HepG2 (cell line): ENCODE measurements around the gene TRIM23. TPM values are rescaled to one million over a fixed set of nuclear protein-coding genes. Genes with fewer than 3 reads are reported as not detected.

Source experiments
- CENPX ChIP-seq: sonication (generic); formaldehyde crosslinking; IDR thresholded peaks from 2 replicates; pipeline ENCODE4 v1.9.0; 2021; ENCODE audit warnings: mild to moderate bottlenecking, missing genetic modification reagents, moderate library complexity
- CHCHD3 ChIP-seq: sonication (generic); formaldehyde crosslinking; IDR thresholded peaks from 2 replicates; pipeline ENCODE4 v1.8.0; 2022; ENCODE audit warnings: mild to moderate bottlenecking, missing genetic modification reagents, moderate library complexity
- CHD2 ChIP-seq: IDR thresholded peaks from 2 replicates; pipeline ENCODE4 v1.6.1; 2011; ENCODE audit warnings: low read depth, low read length, improper control_type of control experiment
- EED ChIP-seq: sonication (generic); formaldehyde crosslinking; IDR thresholded peaks from 2 replicates; pipeline ENCODE4 v1.5.0; 2020; ENCODE audit warnings: mild to moderate bottlenecking, missing genetic modification reagents
- FLYWCH1 ChIP-seq: sonication (generic); formaldehyde crosslinking; IDR thresholded peaks from 2 replicates; pipeline ENCODE4 v1.8.1; 2023; ENCODE audit warnings: mild to moderate bottlenecking, missing genetic modification reagents
- FOXK1 ChIP-seq: sonication (generic); formaldehyde crosslinking; IDR thresholded peaks from 2 replicates; pipeline ENCODE4 v1.4.0; 2020; ENCODE audit warnings: low read depth, missing genetic modification reagents, borderline replicate concordance
- HDAC6 ChIP-seq: fragments of 200-600 bp; sonication (generic); IDR thresholded peaks from 2 replicates; pipeline ENCODE4 v1.7.0; 2017; ENCODE audit warnings: mild to moderate bottlenecking, antibody characterized with exemption, low read length, low read depth
- JUNB ChIP-seq: sonication (generic); formaldehyde crosslinking; IDR thresholded peaks from 2 replicates; pipeline ENCODE4 v1.8.0; 2022; ENCODE audit warnings: missing genetic modification reagents, mild to moderate bottlenecking, borderline replicate concordance
- MAZ ChIP-seq, 2 experiments: sonication (generic) in 1 of 2; formaldehyde crosslinking in 1 of 2; IDR thresholded peaks; 2 replicates each; pipeline versions ENCODE4 v1.5.0 to v1.6.1; 2012 to 2020; ENCODE audit warnings: low read depth in 2 of 2, mild to moderate bottlenecking in 2 of 2, borderline replicate concordance in 1 of 2, improper control_type of control experiment in 1 of 2, low read length in 1 of 2, missing genetic modification reagents in 1 of 2, moderate library complexity in 1 of 2
- NFE2 ChIP-seq: sonication (generic); formaldehyde crosslinking; IDR thresholded peaks from 2 replicates; pipeline ENCODE4 v1.4.0; 2020; ENCODE audit warnings: missing genetic modification reagents
- PAX8 ChIP-seq: sonication (generic); formaldehyde crosslinking; IDR thresholded peaks from 2 replicates; pipeline ENCODE4 v1.8.0; 2022; ENCODE audit warnings: mild to moderate bottlenecking, missing genetic modification reagents, borderline replicate concordance
- POGZ ChIP-seq: sonication (generic); formaldehyde crosslinking; IDR thresholded peaks from 2 replicates; pipeline ENCODE4 v1.4.0; 2020; ENCODE audit warnings: mild to moderate bottlenecking, missing genetic modification reagents
- POLR2G ChIP-seq: fragments of 200-400 bp; formaldehyde crosslinking; IDR thresholded peaks from 2 replicates; pipeline ENCODE4 v1.6.1; 2018; ENCODE audit warnings: mild to moderate bottlenecking, low read depth, low read length, moderate library complexity
- RARA ChIP-seq: IDR thresholded peaks from 2 replicates; pipeline ENCODE4 v1.6.1; 2016; ENCODE audit warnings: missing genetic modification reagents, missing compliant biosample characterization
- RFX1 ChIP-seq: fragments of 450-650 bp; IDR thresholded peaks from 2 replicates; pipeline ENCODE4 v1.6.1; 2017
- TAF1 ChIP-seq: sonication (generic); formaldehyde crosslinking; IDR thresholded peaks from 2 replicates; pipeline ENCODE4 v1.4.0; 2020; ENCODE audit warnings: missing genetic modification reagents
- WIZ ChIP-seq: sonication (generic); formaldehyde crosslinking; IDR thresholded peaks from 2 replicates; pipeline ENCODE4 v1.5.1; 2020; ENCODE audit warnings: mild to moderate bottlenecking, missing genetic modification reagents
- ZFX ChIP-seq: sonication (generic); formaldehyde crosslinking; IDR thresholded peaks from 2 replicates; pipeline ENCODE4 v1.4.0; 2020; ENCODE audit warnings: mild to moderate bottlenecking, low read depth, missing genetic modification reagents, moderate library complexity
- ZNF326 ChIP-seq: sonication (generic); formaldehyde crosslinking; IDR thresholded peaks from 2 replicates; pipeline ENCODE4 v1.4.0; 2020; ENCODE audit warnings: missing genetic modification reagents, borderline replicate concordance
- ZNF354B ChIP-seq: sonication (generic); formaldehyde crosslinking; IDR thresholded peaks from 2 replicates; pipeline ENCODE4 v1.8.0; 2022; ENCODE audit warnings: mild to moderate bottlenecking, missing genetic modification reagents
- ZNF383 ChIP-seq: sonication (generic); formaldehyde crosslinking; IDR thresholded peaks from 2 replicates; pipeline ENCODE4 v1.4.0; 2020; ENCODE audit warnings: missing genetic modification reagents, mild to moderate bottlenecking, borderline replicate concordance
- polyA plus RNA-seq, 8 experiments: library from polyadenylated mRNA; depleted of rRNA in 3 of 8; stranded (reverse) in 7 of 8; unstranded in 1 of 8; fragments of >200 nt; fragmentation: Illumina TruSeq in 4 of 8; extraction: Trizol in 4 of 8; gene quantifications; 2 replicates each; pipeline versions ENCODE4 v1.2.1 to v1.2.3, GENCODE V29; 2011 to 2016; ENCODE audit warnings: low read depth in 4 of 8, missing spikeins in 1 of 8, mixed read lengths in 1 of 8; ENCODE audit not compliant: insufficient read depth in 1 of 8
- total RNA-seq, 5 experiments: library from RNA; depleted of rRNA; stranded (reverse); fragments of >200 nt; fragmentation: Illumina TruSeq; extraction: Trizol; gene quantifications; 2 replicates each; pipeline ENCODE4 v1.2.3, GENCODE V29; 2016; ENCODE audit warnings: low read depth in 1 of 5
- TF ChIP-seq, protein P1 (sequence below): sonication (generic); formaldehyde crosslinking; IDR thresholded peaks from 2 replicates; pipeline ENCODE4 v1.5.0; 2020; ENCODE audit warnings: mild to moderate bottlenecking, missing genetic modification reagents
- TF ChIP-seq, protein P2 (sequence below): sonication (generic); formaldehyde crosslinking; IDR thresholded peaks from 2 replicates; pipeline ENCODE4 v1.4.0; 2020; ENCODE audit warnings: low read depth, mild to moderate bottlenecking, missing genetic modification reagents
- TF ChIP-seq, protein P3 (sequence below): sonication (generic); formaldehyde crosslinking; IDR thresholded peaks from 2 replicates; pipeline ENCODE4 v1.8.1; 2022; ENCODE audit warnings: mild to moderate bottlenecking, missing genetic modification reagents
- TF ChIP-seq, protein P4 (sequence below): fragments of 450-650 bp; IDR thresholded peaks from 2 replicates; pipeline ENCODE4 v1.6.1; 2016

The TRIM23 gene
- total and polyA plus RNA-seq, 2 of the 13 experiments (the other 11 are each of a cell fraction or from before 2014, with no cell fraction given) = 4.6 to 11.4 TPM

DNA sequence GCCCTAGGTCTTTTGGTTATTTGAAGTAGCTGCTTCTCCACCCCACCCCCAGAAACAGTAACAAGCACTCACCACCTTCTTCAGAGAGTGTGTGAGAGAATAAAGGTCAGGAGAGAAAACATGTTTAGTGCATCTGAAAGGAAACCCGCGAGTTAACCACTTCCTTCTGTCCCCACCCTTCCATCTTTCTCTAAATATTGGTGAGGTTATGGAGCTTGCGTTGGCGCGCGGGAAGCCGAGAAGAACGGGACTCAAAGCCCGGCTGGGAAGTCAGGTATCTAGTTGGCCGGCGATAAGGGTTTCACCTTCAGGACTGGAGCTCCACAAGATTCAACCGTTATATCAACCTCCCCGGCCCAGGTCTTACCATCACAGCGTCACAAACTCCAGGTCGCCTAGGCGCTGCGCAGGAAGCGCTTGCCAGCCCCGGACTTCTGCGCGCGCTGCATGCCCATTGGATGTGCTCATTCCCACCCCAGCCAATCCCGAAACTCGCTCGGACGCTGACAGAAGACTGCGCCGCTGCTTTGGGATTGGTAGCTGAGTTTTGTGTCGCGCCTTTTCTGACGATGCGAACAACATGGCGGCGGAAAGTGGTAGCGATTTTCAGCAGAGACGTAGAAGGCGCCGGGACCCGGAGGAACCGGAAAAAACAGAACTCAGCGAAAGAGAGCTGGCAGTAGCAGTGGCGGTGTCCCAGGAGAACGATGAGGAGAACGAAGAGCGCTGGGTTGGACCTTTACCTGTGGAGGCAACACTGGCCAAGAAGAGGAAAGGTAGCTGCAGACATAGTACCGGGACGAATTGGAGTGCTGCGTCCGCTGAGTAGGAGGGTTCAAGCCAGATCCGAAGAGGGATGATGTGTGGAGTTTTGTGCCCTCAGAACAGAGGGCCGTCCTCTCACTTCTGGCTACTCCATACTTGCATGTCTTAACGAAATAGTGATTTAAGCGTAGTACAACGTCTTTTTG, 61.1 kb downstream of the TRIM23 start, which contains the start of the genes CENPK and PPWD1 (continued):
- TF ChIP-seq, protein P1, sequence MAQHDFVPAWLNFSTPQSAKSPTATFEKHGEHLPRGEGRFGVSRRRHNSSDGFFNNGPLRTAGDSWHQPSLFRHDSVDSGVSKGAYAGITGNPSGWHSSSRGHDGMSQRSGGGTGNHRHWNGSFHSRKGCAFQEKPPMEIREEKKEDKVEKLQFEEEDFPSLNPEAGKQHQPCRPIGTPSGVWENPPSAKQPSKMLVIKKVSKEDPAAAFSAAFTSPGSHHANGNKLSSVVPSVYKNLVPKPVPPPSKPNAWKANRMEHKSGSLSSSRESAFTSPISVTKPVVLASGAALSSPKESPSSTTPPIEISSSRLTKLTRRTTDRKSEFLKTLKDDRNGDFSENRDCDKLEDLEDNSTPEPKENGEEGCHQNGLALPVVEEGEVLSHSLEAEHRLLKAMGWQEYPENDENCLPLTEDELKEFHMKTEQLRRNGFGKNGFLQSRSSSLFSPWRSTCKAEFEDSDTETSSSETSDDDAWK = no peak
- TF ChIP-seq, protein P2, sequence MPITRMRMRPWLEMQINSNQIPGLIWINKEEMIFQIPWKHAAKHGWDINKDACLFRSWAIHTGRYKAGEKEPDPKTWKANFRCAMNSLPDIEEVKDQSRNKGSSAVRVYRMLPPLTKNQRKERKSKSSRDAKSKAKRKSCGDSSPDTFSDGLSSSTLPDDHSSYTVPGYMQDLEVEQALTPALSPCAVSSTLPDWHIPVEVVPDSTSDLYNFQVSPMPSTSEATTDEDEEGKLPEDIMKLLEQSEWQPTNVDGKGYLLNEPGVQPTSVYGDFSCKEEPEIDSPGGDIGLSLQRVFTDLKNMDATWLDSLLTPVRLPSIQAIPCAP (CRISPR knock-in tag) = no peak
- TF ChIP-seq CENPX (CRISPR knock-in tag) (no peak), JUNB (CRISPR knock-in tag) (no peak), RARA (CRISPR knock-in tag) (no peak), FLYWCH1 (CRISPR knock-in tag) (no peak), CHD2 (no peak), CHCHD3 (peak; percentile 19; the same call in 1 of the 2 replicates), TAF1 (peak; percentile 88; the same call in 1 of the 2 replicates), HDAC6 (no peak), POLR2G (peak; percentile 94), EED (no peak; the same call in 1 of the 2 replicates), ZNF354B (CRISPR knock-in tag) (peak; percentile 73; the same call in 1 of the 2 replicates), NFE2 (CRISPR knock-in tag) (no peak), ZNF326 (CRISPR knock-in tag) (no peak), ZFX (peak; percentile 53; the same call in 1 of the 2 replicates), PAX8 (no peak), WIZ (no peak; the same call in 1 of the 2 replicates), RFX1 (no peak), MAZ (IDR thresholded peaks at IDR 0.05; ENCODE audit: borderline replicate concordance, low read depth, low read length) (no peak), MAZ (CRISPR knock-in tag; IDR thresholded peaks at IDR 0.05; ENCODE audit: low read depth) (peak; percentile 43; the same call in 1 of the 2 replicates), POGZ (peak; percentile 99), FOXK1 (CRISPR knock-in tag) (peak; percentile 90), ZNF383 (no peak)
- TF ChIP-seq, protein P3, sequence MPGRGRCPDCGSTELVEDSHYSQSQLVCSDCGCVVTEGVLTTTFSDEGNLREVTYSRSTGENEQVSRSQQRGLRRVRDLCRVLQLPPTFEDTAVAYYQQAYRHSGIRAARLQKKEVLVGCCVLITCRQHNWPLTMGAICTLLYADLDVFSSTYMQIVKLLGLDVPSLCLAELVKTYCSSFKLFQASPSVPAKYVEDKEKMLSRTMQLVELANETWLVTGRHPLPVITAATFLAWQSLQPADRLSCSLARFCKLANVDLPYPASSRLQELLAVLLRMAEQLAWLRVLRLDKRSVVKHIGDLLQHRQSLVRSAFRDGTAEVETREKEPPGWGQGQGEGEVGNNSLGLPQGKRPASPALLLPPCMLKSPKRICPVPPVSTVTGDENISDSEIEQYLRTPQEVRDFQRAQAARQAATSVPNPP (CRISPR knock-in tag) = peak; percentile 67; the same call in 1 of the 2 replicates
- TF ChIP-seq, protein P4, sequence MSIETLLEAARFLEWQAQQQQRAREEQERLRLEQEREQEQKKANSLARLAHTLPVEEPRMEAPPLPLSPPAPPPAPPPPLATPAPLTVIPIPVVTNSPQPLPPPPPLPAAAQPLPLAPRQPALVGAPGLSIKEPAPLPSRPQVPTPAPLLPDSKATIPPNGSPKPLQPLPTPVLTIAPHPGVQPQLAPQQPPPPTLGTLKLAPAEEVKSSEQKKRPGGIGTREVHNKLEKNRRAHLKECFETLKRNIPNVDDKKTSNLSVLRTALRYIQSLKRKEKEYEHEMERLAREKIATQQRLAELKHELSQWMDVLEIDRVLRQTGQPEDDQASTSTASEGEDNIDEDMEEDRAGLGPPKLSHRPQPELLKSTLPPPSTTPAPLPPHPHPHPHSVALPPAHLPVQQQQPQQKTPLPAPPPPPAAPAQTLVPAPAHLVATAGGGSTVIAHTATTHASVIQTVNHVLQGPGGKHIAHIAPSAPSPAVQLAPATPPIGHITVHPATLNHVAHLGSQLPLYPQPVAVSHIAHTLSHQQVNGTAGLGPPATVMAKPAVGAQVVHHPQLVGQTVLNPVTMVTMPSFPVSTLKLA = peak; percentile 47; the same call in 1 of the 2 replicates
